Liver (tissue), 2 donors: ENCODE measurements around the gene ZNF398.

Source experiments
- CTCF ChIP-seq: fragments of 150-350 bp; IDR thresholded peaks from 2 replicates; pipeline ENCODE4 v1.5.1; 2017; ENCODE audit warnings: improper control_type of control experiment, low read depth, low read length; ENCODE audit not compliant: missing input control
- MAX ChIP-seq: IDR thresholded peaks from 2 replicates; pipeline ENCODE4 v1.6.1; 2016; ENCODE audit warnings: antibody characterized with exemption
- ZBTB33 ChIP-seq: IDR thresholded peaks from 2 replicates; pipeline ENCODE4 v1.6.1; 2016; ENCODE audit warnings: antibody characterized with exemption
- donor health status: healthy.

GRCh38 chr7:149104214-149104613 lies 43.0 kb upstream of the ZNF398 start:
- TF ChIP-seq MAX: no peak
- TF ChIP-seq ZBTB33: no peak
- no peak for TF ChIP-seq CTCF
